Spleen (tissue), 11 donors: ENCODE measurements around the gene GNG3. TPM values are rescaled to one million over a fixed set of nuclear protein-coding genes. Genes with fewer than 3 reads are reported as not detected.
"Not testable (repeated sequence)": the region's sequence is repeated elsewhere in the genome, so short reads cannot be mapped to it uniquely, and the experiment has no call there.

Experiments used
- DNase-seq: peaks from one replicate; pipeline ENCODE4 v3.0.0-alpha.2; 2020
- H3K27ac ChIP-seq, 8 donors: fragments of 200-600 bp; sonication (generic) in 7 of 8; 1 replicate in 4 of 8; 2 replicates in 4 of 8; pipeline versions ENCODE4 v1.5.0 to v1.8.0; 2016 to 2021; ENCODE audit warnings: inconsistent platforms in 4 of 8, mild to moderate bottlenecking in 4 of 8, moderate library complexity in 1 of 8
- H3K27me3 ChIP-seq, 7 donors: fragments of 200-600 bp; sonication (generic) in 6 of 7; replicated peaks in 1 of 7; 1 replicate in 4 of 7; 2 replicates in 3 of 7; pipeline versions ENCODE4 v1.5.0 to v1.8.0; 2016 to 2021; ENCODE audit warnings: inconsistent platforms in 3 of 7, mild to moderate bottlenecking in 1 of 7
- H3K36me3 ChIP-seq, 6 donors: fragments of 200-600 bp; sonication (generic) in 5 of 6; 1 replicate in 4 of 6; 2 replicates in 2 of 6; pipeline versions ENCODE4 v1.5.0 to v1.8.0; 2016 to 2021; ENCODE audit warnings: inconsistent platforms in 2 of 6
- H3K4me1 ChIP-seq, 6 donors: fragments of 200-600 bp; sonication (generic) in 5 of 6; 1 replicate in 3 of 6; 2 replicates in 3 of 6; pipeline versions ENCODE4 v1.5.0 to v1.8.0; 2016 to 2021; ENCODE audit warnings: inconsistent platforms in 3 of 6
- H3K4me3 ChIP-seq, 8 donors: fragments of 200-600 bp; sonication (generic) in 7 of 8; 1 replicate in 4 of 8; 2 replicates in 4 of 8; pipeline versions ENCODE4 v1.5.0 to v1.8.0; 2016 to 2021; ENCODE audit warnings: inconsistent platforms in 4 of 8, mild to moderate bottlenecking in 4 of 8, moderate library complexity in 2 of 8
- H3K9me3 ChIP-seq, 8 donors: fragments of 200-600 bp; sonication (generic) in 7 of 8; 1 replicate in 4 of 8; 2 replicates in 4 of 8; pipeline versions ENCODE4 v1.5.0 to v1.8.0; 2016 to 2021; ENCODE audit warnings: inconsistent platforms in 4 of 8
- POLR2A ChIP-seq, 3 donors: fragments of 450-650 bp; IDR thresholded peaks; one replicate each; pipeline ENCODE4 v1.5.1; 2017; ENCODE audit warnings: antibody characterized with exemption in 3 of 3, mild to moderate bottlenecking in 1 of 3
- POLR2AphosphoS5 ChIP-seq, 3 donors: sonication (generic); formaldehyde crosslinking; IDR thresholded peaks; one replicate each; pipeline ENCODE4 v1.5.1; 2017; ENCODE audit warnings: antibody characterized with exemption in 3 of 3
- WGBS, 5 donors: extraction: QIAGEN DNeasy Blood & Tissue Kit in 3 of 5; methylation state at CpG; one replicate each; pipeline versions ENCODE4 v1.1.5 to v1.1.7; 2013 to 2018; 5-methylcytosine and 5-hydroxymethylcytosine counted together
- intact Hi-C: fragments of 100-400 bp; cut with DNase I; formaldehyde crosslinking; loops from one replicate; pipeline ENCODE4 v1.15.0; 2023; ENCODE audit warnings: low total_unique reads
- polyA plus RNA-seq, 3 donors: library from polyadenylated mRNA; stranded (reverse); fragments of 200-250 nt; gene quantifications; one replicate each; pipeline ENCODE4 v1.2.1, GENCODE V29; 2013
- total RNA-seq, 7 donors: library from RNA; depleted of rRNA in 3 of 7; stranded (reverse); fragments of >200 nt in 3 of 7; fragmentation: NEBNext Ultra II Directional in 4 of 7; extraction: Animal tissue kit (Norgen Biotek cat#: 25700) in 4 of 7; gene quantifications; one replicate each; pipeline versions ENCODE4 v1.1.0 to v1.2.1, GENCODE V29; 2016 to 2021
- TF ChIP-seq, protein P1 (sequence below), 11 experiments: fragments of 200-600 bp in 7 of 11; fragments of 450-650 bp in 4 of 11; sonication (generic) in 4 of 11; IDR thresholded peaks in 8 of 11; conservative IDR thresholded peaks in 3 of 11; 1 replicate in 7 of 11; 2 replicates in 4 of 11; pipeline versions ENCODE4 v1.4.0 to v1.8.0; 2016 to 2021; ENCODE audit warnings: antibody characterized with exemption in 11 of 11, inconsistent platforms in 4 of 11, mild to moderate bottlenecking in 1 of 11
- donor health status: healthy with polysubstance abuse.
- donor health status: DM: no; HTN: no; CAD: no; lungs with moderate emphysema.
- donor health status: DM: no; HTN: no; CAD: no.
- donor health status: Bipolar disorder and iron deficiency.
- donor health status: healthy.
- donor health status: DM: no; HTN: no; CAD: no.
- donor health status: DM: yes; HTN: yes; CAD: no.

The GNG3 gene
- total and polyA plus RNA-seq, 10 donors: 0.12 to 0.13 TPM; not detected in 8

DNA sequence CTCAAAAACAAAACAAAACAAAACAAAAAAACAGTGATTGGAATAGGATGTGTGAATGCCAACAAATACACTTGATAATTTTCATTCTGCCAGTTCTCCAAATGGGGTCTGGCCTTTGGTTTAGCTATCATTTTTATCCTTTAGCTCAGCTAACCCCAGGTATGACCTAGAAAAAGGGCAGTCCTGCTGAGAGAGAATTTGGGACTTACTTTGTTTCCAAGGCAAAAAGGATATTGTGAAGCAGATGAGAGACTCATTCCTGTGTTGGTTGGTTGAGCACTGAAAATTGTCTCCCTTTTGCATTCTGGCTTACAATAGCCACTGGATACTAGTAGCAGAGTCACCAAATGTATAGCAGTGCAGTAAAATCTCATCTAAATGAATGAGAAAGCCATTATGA, 29.7 kb downstream of the GNG3 start:
- Histone ChIP-seq H3K4me1 (peaks cover 0 to 25% (median 10%) of the 10 kb centered on the region in 6 donors), H3K9me3 (no peaks in the 10 kb centered on the region), H3K4me3 (no peak overlapping the region), H3K27me3 (no peaks in the 10 kb centered on the region), H3K27ac (no peak overlapping the region), H3K36me3 (peaks cover 5 to 100% (median 84%) of the 10 kb centered on the region in 6 donors)
- no peak for DNase-seq
- intact Hi-C loops: no loop called here
- TF ChIP-seq POLR2AphosphoS5 (IDR thresholded peaks at IDR 0.05) (no peak), POLR2A (IDR thresholded peaks at IDR 0.05) (no peak)
- TF ChIP-seq, protein P1, sequence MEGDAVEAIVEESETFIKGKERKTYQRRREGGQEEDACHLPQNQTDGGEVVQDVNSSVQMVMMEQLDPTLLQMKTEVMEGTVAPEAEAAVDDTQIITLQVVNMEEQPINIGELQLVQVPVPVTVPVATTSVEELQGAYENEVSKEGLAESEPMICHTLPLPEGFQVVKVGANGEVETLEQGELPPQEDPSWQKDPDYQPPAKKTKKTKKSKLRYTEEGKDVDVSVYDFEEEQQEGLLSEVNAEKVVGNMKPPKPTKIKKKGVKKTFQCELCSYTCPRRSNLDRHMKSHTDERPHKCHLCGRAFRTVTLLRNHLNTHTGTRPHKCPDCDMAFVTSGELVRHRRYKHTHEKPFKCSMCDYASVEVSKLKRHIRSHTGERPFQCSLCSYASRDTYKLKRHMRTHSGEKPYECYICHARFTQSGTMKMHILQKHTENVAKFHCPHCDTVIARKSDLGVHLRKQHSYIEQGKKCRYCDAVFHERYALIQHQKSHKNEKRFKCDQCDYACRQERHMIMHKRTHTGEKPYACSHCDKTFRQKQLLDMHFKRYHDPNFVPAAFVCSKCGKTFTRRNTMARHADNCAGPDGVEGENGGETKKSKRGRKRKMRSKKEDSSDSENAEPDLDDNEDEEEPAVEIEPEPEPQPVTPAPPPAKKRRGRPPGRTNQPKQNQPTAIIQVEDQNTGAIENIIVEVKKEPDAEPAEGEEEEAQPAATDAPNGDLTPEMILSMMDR (IDR thresholded peaks at IDR 0.05 in 8 of 11, conservative IDR thresholded peaks at IDR 0.05 in 3 of 11): no peak

DNA sequence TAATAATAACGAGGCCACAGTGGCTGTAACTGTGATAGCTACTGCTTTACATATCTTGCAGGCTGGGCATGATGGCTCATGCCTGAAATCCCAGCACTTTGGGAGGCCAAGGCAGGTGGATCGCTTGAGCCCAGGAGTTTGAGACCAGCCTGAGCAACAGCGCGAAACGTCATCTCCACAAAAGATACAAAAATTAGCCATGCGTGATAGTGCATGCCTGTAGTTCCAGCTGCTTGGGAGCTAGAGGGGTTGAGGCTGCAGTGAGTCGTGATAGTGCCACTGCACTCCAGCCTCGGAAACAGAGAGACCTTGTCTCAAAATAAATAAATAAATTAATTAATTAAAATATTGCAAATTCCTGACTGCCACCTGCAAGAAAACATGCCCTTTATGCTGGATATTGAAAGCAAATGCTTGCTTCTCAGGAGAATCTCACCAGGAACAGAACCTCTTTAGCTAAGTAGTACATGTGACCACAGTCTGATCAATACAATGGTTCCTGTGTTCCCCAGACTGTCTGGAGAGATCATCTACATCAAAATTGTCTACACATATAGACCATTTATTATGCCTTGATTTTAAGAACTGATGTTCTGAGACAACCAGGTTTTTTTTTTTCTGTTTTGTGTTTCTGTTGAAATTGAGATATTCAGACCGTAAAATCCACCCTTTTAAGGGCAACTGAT, 40.1 kb downstream of the GNG3 start:
- peaks cover 0 to 38% (median 9%) of the 10 kb centered on the region in 6 donors for H3K36me3 ChIP-seq
- no peak overlapping the region for H3K27ac ChIP-seq
- no peaks in the 10 kb centered on the region for H3K9me3 ChIP-seq
- no peak for TF ChIP-seq POLR2A (IDR thresholded peaks at IDR 0.05)
- intact Hi-C loops: no loop called here
- DNase-seq: no peak
- WGBS, 5 donors: 87 to 95% (median 92%) methylated on average over 9 of the region's 9 CpGs
- H3K27me3 ChIP-seq: no peaks in the 10 kb centered on the region
- no peak overlapping the region for H3K4me3 ChIP-seq
- H3K4me1 ChIP-seq: peaks cover 0 to 48% (median 15%) of the 10 kb centered on the region in 6 donors

DNA sequence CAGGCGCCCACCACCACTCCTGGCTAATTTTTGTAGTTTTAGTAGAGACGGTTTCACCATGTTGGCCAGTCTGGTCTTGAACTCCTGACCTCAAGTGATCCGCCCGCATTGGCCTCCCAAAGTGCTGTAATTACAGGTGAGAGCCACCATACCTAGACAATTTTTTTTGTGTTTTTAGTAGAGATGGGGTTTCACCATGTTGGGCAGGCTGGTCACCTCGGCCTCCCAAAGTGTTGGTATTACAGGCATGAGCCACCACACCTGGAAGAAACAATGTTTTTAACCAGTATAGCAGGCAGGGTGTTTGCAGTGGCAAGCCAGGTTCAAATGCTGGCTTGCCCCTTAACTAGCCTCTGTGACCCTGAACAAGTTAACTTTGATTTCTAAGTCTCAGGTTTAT, 42.5 kb downstream of the GNG3 start:
- H3K27me3 ChIP-seq, H3K4me3 ChIP-seq, intact Hi-C loops, DNase-seq, H3K9me3 ChIP-seq, H3K27ac ChIP-seq: not testable (repeated sequence)
- peaks cover 0 to 43% (median 10%) of the 10 kb centered on the region in 6 donors for H3K36me3 ChIP-seq
- H3K4me1 ChIP-seq: peaks cover 7 to 66% (median 28%) of the 10 kb centered on the region in 6 donors
- 90 to 96% (median 95%) methylated on average over 5 of the region's 5 CpGs for WGBS, 5 donors

DNA sequence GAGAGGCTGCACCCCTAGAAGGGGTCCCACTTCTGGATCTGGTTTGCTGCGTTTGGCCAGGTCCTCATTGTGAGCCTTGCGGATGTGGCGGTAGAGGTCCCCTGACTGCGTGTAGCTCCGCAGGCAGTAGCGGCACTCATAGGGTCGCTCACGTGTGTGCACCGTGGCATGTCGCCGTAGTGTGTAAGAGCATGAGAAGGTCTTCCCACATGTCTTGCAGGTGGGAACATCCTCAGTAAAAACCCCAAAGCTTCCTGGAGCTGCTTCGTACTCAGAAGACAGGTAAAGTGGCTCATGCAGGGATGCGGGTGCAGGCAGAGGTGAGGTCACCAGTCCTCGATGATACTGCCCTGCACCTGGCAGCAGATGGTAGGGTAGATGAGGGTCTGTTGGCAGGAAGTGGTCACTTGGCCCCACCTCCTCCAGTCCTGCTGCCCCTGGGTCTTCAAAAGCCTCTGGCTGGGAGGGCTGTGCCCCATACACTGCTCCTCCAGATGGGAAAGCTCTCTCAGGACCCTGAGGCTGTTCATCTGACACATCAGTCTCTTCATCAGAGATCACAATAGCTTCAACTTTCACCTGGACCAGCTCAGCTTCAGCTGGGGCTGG, 44.8 kb downstream of the GNG3 start:
- peak overlapping the region in 3 of 8 donors; percentile 94 to 97 (median 96) for H3K27ac ChIP-seq

More for the DNA sequence above, 44.8 kb downstream of the GNG3 start:
- no peaks in the 10 kb centered on the region for H3K27me3 ChIP-seq
- TF ChIP-seq POLR2A (IDR thresholded peaks at IDR 0.05): no peak
- TF ChIP-seq POLR2AphosphoS5 (IDR thresholded peaks at IDR 0.05): no peak
- TF ChIP-seq, protein P1 (IDR thresholded peaks at IDR 0.05 in 8 of 11, conservative IDR thresholded peaks at IDR 0.05 in 3 of 11): no peak
- intact Hi-C loops: no loop called here
- H3K4me1 ChIP-seq: peaks cover 7 to 68% (median 28%) of the 10 kb centered on the region in 6 donors
- 95 to 98% (median 96%) methylated on average over 11 to 14 of the region's 14 CpGs for WGBS, 5 donors
- no peak for DNase-seq
- H3K4me3 ChIP-seq: peak overlapping the region in 1 of 8 donors; percentile 80
- no peaks in the 10 kb centered on the region for H3K9me3 ChIP-seq
- peaks cover 0 to 43% (median 10%) of the 10 kb centered on the region in 6 donors for H3K36me3 ChIP-seq
